HTERT RPE-1 (cell line): Measurements from ENCODE around the gene APAF1.
"Not testable (repeated sequence)": the region's sequence is repeated elsewhere in the genome, so short reads cannot be mapped to it uniquely, and the experiment has no call there.

Experiments used
- in situ Hi-C: fragments of 300-500 bp; cut with MboI; formaldehyde crosslinking; loops from 4 replicates; pipeline ENCODE4 v1.14.3; 2020; ENCODE audit warnings: low sequenced_read_pairs

Gene APAF1

GRCh38 chr12:98644712-98645571 lies at the start of gene APAF1, which contains the start of gene IKBIP:
TSS of gene APAF1 (plus strand) at chr12:98645290. CDS start at chr12:98648360, 3,070 bp downstream.
TSS of gene IKBIP (minus strand) at chr12:98644788. CDS start at chr12:98644701, 87 bp downstream.
- in situ Hi-C loops, result no loop called here

- in situ Hi-C loops, result not testable (repeated sequence)
These were observed 47.8 kb upstream of the APAF1 start for GRCh38 chr12:98597313-98597712.

- in situ Hi-C loops, result no loop called here
These were observed 43.2 kb upstream of the APAF1 start for GRCh38 chr12:98601924-98602323.

- in situ Hi-C loops, result no loop called here
These were observed 38.6 kb upstream of the APAF1 start for GRCh38 chr12:98606359-98606988.

GRCh38 chr12:98610596-98610995 lies 34.5 kb upstream of the APAF1 start:
- in situ Hi-C loops, result no loop called here

- in situ Hi-C loops, result no loop called here
These were observed 32.3 kb upstream of the APAF1 start for GRCh38 chr12:98612696-98613334.

GRCh38 chr12:98618952-98619351 lies 26.1 kb upstream of the APAF1 start:
- in situ Hi-C loops, result no loop called here

GRCh38 chr12:98635657-98636323 lies 9.3 kb upstream of the APAF1 start:
- in situ Hi-C loops, result no loop called here

- in situ Hi-C loops, result no loop called here
These were observed 8.0 kb upstream of the APAF1 start for GRCh38 chr12:98637068-98637467.

GRCh38 chr12:98638009-98638408 lies 7.1 kb upstream of the APAF1 start:
- in situ Hi-C loops, result no loop called here

- in situ Hi-C loops, result no loop called here
These were observed 5.6 kb upstream of the APAF1 start for GRCh38 chr12:98639491-98639890.

- in situ Hi-C loops, result not testable (repeated sequence)
These were observed 2.3 kb upstream of the APAF1 start for GRCh38 chr12:98642801-98643200.

GRCh38 chr12:98644433-98644711 lies 718 bp upstream of the APAF1 start:
- in situ Hi-C loops, result no loop called here

- in situ Hi-C loops, result no loop called here
These were observed 530 bp downstream of the APAF1 start for GRCh38 chr12:98645572-98646067.

- in situ Hi-C loops, result no loop called here
These were observed 1.4 kb downstream of the APAF1 start for GRCh38 chr12:98646294-98647090.

GRCh38 chr12:98651328-98651727 lies 6.2 kb downstream of the APAF1 start:
- in situ Hi-C loops, result no loop called here

GRCh38 chr12:98653866-98654493 lies 8.9 kb downstream of the APAF1 start:
- in situ Hi-C loops, result no loop called here

GRCh38 chr12:98656289-98657101 lies 11.4 kb downstream of the APAF1 start:
- in situ Hi-C loops, result no loop called here

GRCh38 chr12:98660521-98660920 lies 15.4 kb downstream of the APAF1 start:
- in situ Hi-C loops, result no loop called here
